Measurements from ENCODE around the gene OTULIN.

OTULIN gene

GRCh38 chr5:14669415-14669814 is 4.9 kb downstream of the OTULIN start:
- DNase-seq = no peak

- no peak for DNase-seq
Measured at GRCh38 chr5:14669975-14670374, 5.5 kb downstream of the OTULIN start.

GRCh38 chr5:14671414-14671813 is 6.9 kb downstream of the OTULIN start:
- DNase-seq = peak; percentile 21

- DNase-seq = peak; percentile 43
Measured at GRCh38 chr5:14672082-14672481, 7.6 kb downstream of the OTULIN start.

- DNase-seq = no peak
Measured at GRCh38 chr5:14672484-14673394, 8.2 kb downstream of the OTULIN start.

GRCh38 chr5:14673443-14673842 is 8.9 kb downstream of the OTULIN start:
- DNase-seq = no peak

- DNase-seq = no peak
Measured at GRCh38 chr5:14674983-14675854, 10.7 kb downstream of the OTULIN start.

GRCh38 chr5:14675865-14676300 is 11.4 kb downstream of the OTULIN start:
- peak; percentile 65 for DNase-seq

GRCh38 chr5:14676320-14676719 is 11.8 kb downstream of the OTULIN start:
- peak; percentile 32 for DNase-seq

- DNase-seq = peak; percentile 62
Measured at GRCh38 chr5:14678773-14679334, 14.3 kb downstream of the OTULIN start.

- DNase-seq = no peak
Measured at GRCh38 chr5:14679595-14679994, 15.1 kb downstream of the OTULIN start.

- DNase-seq = no peak
Measured at GRCh38 chr5:14681236-14681752, 16.8 kb downstream of the OTULIN start.

GRCh38 chr5:14683906-14684455 is 19.5 kb downstream of the OTULIN start:
- no peak for DNase-seq

- DNase-seq = no peak
Measured at GRCh38 chr5:14684757-14685156, 20.2 kb downstream of the OTULIN start.

GRCh38 chr5:14685757-14686156 is 21.2 kb downstream of the OTULIN start:
- DNase-seq = peak; percentile 51

GRCh38 chr5:14686517-14686916 is 22.0 kb downstream of the OTULIN start:
- DNase-seq = no peak

- DNase-seq = no peak
Measured at GRCh38 chr5:14687023-14687665, 22.6 kb downstream of the OTULIN start.

GRCh38 chr5:14693070-14693469 is 28.6 kb downstream of the OTULIN start:
- no peak for DNase-seq

GRCh38 chr5:14695152-14695551 is 30.6 kb downstream of the OTULIN start:
- no peak for DNase-seq

- no peak for DNase-seq
Measured at GRCh38 chr5:14696057-14696456, 31.5 kb downstream of the OTULIN start.

- no peak for DNase-seq
Measured at GRCh38 chr5:14696851-14697250, 32.3 kb downstream of the OTULIN start.

- DNase-seq = no peak
Measured at GRCh38 chr5:14698495-14698894, 34.0 kb downstream of the OTULIN start.

Measured in suppressor macrophage treated with lipopolysaccharide for 4 hours (primary cell).